NCI-H2196 treated with DMSO at 0.1 percent for 48 hours (cell line): ENCODE data around the gene AMPD3.

Experiments used
- DNase-seq: peaks from one replicate; lab custom pipeline; 2025; ENCODE audit not compliant: unreplicated experiment; lab: John Stamatoyannopoulos, UW

The AMPD3 gene

DNA sequence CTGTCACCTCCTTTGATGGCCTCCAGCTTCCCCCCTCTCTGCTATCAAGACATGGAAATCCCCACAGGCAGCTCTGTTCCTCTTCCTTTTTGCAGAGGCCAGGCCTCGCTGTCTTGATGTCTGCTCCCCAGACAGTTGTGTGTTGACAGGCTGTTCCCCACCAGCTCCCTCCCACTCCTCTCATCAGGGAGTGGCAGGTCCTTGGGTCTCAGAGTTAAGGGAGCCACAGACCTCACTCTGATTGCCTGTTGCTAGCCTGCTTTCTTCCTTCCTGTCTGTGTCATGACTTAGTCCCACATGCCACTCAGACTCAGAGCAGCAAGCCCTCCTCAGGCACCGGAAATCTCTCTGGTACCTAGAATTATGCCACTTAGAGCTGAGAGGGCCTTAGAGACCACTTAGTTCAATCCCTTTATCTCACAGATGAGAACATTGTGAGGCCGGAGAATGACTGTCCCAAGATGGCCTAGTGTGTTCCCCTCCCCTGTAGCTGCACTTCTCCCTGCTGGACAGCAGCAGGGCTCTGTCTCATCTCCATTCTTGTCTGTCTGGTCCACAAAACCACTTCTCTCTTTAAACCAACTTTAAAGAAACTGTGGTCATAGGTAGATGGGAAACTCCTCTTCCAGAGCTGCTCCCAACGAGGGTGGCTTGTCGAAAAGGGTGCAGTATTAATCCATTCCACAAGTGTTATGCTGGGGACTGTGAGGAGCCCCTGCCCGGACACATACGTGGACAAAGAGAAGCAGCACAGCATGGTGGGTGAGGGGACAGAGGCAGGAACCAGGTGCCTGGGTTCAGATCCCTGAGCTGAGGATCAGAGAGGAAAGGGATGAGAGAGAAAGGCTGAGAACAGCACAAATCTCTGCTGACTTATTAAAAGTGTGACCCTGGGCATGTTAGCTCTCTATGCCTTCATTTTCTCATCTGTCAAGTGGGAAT is 4.2 kb downstream of the AMPD3 start:
- DNase-seq: no peak

DNA sequence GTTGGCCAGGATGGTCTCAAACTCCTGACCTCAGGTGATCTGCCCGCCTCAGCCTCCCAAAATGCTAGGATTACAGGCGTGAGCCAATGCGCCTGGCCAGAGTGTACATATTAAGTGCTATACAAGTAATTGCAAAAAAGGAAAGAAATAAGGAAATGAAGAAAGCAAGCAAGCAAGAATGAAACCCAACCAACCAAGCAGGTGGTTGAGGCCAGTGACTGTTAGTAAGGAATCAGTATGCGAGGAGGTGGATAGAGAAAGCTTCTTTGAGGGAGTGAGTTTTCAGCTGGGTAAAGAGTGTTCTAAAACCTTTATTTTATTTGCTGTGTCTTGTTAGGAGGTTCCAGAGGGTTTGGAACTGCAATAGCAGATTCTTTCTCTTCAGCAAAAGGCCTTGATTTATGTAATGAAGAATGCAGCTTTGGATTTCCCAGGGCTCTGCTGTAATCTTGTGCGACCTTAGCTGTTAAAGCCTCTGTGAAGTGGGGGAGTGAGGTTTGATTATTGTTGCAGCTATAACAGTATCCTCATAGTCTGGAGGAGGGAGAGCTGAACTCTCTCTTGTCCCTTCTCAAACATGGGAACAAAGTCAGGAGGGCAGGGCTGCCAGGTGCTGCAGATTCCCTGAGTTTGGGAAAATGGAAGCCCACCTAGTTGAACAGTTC is 5.7 kb downstream of the AMPD3 start:
- DNase-seq: no peak

DNA sequence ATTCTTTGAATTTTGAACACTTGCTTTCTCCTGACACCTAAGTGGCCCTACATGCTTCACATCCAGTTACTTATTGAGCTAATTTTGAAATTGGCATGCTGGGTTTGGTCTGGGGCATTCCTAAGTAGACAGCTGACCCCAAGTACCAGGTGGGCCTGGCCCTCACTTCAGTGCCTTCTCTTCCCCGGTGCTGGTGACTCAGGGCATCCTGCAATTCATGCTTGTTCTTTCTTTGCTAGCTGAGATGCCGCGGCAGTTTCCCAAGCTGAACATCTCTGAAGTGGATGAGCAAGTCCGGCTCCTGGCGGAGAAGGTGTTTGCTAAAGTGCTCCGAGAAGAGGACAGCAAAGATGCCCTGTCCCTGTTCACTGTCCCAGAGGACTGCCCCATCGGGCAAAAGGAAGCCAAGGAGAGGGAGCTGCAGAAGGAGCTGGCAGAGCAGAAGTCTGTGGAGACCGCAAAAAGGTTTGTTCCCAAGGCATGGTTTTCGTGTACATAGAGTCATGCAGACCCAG is 6.3 kb downstream of the AMPD3 start:
- no peak for DNase-seq

DNA sequence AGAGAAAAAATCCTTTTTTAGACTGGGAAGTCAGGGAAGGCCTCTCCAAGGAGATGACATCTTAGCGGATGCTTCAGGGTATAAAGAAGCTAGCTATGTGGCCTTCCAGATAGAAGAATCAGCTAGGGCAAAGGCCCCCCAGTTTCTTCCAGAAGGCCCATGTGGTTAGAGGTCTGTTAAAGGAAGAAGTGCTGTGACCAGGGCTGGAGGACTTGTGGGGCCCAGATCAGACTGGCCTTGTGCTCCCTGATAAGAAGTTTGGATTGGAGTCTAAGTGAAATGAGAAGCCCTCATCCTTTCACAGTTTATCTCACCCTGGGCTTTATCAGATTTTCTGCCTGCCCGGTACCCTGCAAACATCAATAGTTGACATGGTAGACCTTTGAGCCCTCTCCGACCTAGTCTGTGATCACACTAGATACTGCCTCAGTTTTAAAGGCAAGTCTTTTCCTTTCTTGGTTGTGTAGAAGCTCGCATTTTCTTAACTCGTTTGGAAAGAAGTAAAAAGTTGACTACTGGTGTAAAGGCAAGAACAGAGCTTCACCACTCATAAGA is 7.8 kb downstream of the AMPD3 start:
- DNase-seq: no peak

DNA sequence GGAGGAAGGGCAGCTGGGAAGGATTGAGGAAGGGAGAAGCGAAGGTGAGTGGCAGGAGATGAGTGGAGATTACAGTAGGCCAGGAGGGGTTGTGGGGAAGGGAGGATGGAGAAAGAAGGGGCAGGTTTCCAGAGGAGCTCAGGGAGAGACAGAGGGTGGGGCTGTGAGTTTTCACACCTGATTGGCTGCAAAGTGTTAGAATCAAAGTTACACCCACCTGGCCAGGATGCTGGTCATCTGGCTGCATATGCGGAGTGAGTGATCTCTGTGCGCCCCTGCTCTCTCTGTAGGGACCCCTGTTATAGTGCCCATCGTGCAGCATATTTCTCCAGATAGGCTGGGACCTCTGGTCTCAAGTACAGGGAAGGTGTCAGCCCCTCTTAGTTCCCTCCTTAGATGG is 18.3 kb downstream of the AMPD3 start:
- no peak for DNase-seq

DNA sequence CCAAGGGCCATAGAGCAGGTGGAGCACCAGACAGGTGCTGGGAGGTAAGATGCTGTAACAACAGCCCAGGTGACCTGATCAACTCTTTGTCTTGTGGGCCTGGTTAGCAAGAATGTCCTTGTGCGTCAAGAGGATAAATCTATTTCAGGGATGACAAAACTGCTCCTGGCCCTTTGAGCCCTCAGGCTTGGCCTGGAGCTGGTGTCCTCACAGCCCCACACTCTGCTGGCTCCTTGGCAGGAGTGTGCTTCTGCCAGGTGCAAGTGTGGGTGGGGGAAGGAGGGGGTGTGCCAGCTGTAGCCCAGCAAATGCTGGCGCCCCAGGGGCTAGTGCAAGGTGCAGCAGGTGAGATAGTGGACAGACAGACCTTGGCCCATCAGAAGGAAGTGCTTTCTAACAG is 19.5 kb downstream of the AMPD3 start:
- peak; percentile 28 for DNase-seq

DNA sequence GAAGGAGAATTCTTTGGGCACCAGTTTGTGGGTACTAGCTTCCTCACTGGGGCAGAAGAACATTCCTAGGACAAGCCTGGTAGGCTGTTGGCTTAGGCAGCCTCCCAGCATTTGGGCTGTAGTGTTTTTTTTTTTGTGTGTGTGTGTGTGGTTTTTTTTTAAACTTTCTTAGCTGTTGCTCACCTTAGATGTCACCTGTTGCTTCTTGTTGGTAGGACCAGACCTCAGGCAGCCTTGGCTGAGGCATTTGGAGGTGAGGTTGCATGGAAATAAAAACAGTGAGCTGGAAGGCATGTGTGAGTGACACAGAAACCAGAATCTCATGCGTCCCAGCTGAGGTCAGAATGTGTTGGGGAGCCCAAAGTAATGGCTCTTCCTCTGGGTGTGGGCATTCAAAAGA is 21.3 kb downstream of the AMPD3 start:
- no peak for DNase-seq

DNA sequence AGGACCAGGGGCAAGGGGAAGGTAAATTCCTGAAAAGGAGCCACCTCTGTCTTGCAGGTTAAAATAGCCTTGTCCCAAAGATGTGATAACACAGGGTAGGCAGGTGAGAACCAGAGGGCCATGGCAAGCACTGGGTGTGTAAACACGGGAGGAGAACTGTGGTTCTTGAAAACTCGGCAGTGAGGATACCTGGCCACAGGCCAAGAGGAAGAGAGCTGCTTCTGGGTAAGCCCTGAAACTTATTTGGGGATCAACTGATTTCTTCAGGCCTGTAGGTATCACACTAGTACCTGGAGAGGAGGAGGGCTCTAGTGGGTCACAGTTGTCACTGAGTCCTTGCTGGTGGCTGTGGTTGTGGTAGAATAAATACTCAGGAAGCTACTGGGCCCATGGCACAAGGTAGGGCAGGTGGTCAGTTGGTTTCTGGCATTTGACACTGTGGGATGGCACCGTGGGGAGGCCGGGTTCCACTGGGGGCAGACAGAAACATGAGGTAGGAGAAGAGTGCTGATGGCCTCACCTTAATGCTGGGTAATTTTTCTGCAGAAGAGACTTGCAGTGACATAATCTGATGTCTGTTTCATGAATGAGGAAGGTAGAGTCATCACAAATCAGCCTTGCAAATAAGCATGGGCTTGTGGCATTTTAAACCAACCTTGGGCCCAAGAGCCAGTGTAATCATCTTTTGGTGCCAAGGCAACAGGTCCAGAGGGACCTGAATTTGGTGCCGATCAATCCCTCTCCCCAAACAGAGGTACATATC is 22.0 kb downstream of the AMPD3 start:
- DNase-seq: no peak

DNA sequence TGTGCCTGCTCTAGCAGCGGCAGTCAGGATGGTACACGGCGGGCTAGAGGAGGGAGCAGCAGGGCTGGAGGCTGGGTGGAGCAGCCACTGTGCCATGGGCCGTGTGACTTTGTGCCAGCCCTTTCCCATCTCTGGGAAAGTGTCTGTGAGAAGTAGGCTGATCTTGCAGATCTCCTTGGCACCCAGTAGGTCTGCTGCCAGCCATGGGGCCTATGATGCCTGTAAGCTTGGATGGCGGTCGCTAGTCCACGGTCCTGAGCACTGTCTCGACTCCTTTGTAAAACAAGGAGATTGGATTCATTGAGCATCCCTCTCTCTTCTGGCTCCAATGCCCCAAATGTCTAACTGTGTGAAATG is 22.6 kb downstream of the AMPD3 start:
- no peak for DNase-seq

DNA sequence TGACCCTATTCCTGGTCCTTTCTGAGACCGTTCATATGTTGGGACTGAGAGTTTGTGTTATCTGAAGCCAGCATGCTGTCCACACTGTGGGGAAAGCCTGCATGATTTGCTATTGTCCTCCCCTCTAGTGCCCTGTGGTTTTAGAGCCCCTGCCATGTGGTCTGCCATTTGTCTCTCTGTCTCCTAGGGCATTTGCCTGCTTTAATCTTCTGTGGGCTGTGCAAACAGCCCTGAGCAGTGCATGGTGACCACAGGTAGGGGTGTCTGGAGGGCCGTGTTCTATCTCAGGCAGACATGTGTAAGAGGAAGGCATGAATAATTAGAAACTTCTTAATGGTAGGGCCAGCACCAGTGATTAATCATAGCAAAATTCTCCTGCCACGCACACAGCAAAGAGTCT is 23.0 kb downstream of the AMPD3 start:
- DNase-seq: no peak

DNA sequence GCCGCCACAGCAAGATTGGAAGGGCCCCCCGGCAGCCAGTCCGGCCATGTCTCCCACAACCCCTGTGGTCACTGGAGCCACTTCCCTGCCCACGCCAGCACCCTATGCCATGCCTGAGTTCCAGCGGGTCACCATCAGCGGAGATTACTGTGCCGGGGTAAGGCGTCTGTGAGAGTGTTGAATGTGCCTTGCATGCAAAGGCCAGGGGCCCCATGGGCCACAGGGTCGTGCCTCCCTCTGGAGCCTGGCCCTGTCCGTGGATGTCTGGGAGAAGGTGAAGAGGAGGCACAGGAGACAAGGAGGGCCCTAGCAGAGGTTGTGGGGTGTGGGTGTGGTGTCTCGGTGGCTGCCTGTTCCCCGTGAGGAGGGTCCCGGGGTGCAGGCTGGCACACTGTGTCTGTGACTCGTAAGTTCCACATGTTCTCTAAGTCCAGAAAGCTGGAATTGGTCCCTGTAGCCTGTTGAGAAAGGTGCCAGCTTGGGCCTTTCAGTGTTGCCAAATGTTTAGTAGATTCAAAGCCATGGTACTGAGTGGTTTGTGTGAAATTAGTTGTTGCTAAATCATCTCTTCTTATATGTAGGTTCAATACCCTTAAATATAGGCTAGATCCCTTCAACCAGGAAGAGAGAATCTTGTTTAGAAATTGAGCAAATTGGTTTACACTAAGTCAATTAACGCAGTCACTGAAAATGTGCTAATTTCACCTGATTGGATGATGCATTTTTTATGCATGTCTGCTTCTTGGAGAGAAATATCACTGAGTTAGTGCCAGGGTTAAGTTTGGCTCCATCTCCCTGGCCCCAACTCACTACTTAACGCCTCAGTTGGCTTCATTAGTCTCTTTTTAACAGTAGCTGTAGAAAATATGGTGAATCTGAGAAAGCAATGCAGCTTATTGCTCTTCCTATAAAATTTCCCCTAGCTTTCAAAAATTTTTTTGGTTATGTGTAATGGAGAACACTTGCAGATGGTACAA is 23.8 kb downstream of the AMPD3 start:
- no peak for DNase-seq

DNA sequence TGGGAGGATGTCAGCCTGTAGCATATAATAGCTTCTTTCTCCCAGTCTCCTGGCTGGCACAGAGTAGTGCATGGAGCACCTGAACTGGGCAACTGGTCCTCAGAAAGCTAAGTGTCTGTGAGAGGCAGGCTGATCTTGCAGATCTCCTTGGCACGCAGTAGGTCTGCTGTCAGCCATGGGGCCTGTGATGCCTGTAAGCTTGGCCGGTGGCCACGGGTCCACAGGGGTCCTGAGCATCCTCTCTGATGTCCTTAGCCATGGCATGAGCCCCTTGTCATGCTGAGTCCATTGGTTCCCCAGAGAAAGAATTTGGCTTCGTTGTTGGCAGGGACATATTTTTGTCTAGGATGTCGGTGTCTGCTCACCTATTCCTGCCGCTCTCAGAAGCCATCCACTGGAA is 25.0 kb downstream of the AMPD3 start:
- DNase-seq: no peak

DNA sequence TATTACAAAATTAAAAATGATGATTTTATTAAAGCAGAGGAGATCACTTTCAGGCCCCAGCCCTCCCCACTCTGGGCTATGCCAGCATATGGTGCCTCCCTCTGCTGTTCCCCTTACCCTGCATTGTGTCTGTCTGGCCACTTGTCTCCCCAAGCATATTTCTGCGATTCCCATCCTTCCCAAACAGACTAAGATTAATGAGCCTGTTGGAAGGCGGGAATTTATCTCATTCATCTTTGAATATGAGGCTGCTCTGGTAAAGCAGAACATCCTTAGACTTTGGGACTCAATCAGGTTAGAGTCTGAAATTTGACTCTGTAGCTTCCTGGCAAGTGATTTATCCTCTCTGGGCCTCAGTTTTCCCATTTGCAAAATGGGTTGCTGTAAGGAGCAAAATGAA is 25.7 kb downstream of the AMPD3 start:
- no peak for DNase-seq

DNA sequence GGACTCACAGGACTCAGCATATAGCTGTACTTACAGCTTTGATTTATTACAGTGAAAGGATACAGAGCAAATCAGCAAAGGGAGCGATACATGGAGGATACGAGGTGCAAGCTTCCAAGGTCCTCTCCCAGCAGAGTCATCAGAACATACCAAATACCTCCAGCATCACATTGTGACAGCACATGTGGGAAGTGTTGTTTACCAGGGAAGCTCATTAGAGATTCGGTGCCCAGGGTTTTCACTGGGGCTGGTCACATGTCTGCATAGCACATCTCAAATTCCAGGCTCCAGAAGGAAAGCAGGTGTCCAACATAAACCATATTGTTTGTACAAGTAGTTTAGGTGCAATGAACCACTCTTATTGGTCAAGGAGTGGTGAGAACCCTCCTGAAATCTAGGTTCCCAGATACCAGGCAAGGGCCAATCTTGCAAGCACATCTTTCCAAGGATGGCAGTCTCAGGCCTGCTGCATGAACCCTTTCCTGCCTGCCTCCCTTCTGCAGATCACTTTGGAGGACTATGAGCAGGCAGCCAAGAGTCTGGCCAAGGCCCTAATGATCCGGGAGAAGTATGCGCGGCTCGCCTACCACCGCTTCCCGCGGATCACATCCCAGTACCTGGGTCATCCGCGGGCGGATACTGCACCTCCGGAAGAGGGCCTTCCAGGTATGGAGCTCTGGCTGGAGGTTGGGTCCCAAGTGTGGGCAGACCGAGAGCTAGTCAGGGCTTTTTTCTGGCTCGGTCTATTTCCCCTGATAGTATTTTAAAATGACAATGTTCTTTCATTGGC is 26.7 kb downstream of the AMPD3 start:
- no peak for DNase-seq

DNA sequence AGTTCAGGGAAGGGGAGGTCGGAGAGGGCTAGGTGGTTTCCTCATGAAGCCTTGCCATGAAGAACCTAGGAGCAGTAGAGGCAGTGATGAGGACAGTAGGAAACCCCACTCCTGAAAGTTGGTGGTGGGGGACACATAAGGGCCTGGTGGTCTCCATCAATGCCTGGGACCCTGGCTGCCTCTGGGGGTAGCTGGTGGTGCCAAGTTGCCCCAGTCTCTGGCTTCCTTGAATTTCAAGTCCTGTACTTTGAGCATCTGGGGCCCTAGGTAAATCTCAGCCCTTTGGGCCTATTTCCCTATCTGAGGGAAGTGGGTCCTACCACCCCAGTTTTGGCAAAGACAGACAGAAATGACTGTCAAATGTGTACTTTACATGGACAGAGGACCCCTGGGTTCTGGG is 28.1 kb downstream of the AMPD3 start:
- no peak for DNase-seq

DNA sequence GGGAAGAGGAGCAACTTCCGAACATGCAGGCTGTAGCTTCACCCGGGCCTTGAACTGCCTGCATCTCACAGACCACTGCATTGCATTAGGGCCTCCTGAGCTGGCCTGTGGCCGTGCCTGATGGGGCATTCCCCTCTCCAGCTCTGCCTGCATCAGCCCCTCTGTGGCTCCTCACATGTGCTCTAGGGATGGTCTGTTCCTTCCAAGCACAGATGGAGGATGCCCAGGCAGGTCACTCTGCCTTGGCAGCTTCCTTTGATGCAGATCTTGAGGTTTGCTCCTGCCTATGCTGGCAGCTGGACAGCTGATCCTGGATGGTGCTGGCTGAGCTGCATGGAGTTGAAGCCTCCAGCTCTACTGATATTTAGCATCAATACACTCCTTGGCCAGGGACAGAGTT is 28.5 kb downstream of the AMPD3 start:
- DNase-seq: no peak

DNA sequence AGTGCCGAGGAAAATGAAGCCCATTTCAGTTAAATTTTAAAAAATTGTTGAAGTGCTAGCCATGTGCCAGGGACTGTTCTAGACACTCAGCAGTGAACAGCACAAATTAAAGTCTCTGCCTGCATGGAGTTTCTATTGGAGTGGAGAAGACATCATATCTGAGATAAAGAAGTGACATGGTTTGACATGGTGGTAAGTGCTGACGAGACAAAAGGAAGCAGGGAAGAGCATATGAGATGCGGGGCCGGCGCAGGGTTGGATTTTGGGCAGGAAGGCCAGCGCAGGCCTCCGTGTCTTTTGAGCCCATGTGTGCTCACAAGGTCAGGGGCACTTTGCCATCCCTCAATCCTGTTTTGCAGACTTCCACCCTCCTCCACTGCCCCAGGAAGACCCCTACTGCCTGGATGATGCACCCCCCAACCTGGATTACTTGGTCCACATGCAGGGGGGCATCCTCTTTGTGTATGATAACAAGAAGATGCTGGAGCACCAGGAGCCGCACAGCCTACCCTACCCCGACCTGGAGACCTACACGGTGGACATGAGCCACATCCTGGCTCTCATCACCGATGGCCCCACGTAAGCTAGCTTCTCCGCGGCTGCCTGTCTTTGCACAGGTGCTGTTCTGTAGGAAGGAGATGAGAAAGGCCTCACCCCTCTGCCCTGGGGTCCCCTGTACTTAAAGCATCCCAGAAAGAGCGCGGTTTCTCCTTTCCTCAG is 29.6 kb downstream of the AMPD3 start:
- no peak for DNase-seq

DNA sequence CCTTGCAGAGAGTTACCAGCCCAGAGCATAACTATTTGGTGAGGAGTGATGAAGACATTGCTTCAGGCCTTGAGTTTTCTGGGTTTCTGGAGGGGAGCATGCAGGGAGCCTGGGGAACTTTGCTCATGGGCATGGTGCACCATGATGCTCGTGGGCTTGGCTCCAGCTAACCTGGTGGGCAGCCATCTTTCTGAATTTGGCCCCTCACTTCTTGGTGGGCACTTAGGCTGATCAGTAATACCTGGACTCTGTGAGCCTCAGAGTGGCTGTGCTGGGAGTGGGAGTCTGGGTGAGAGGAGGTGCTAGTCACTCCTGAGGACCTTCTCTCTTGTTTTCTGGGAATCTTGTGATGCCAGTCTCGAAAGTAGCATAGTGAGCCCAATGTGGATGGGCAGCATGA is 30.6 kb downstream of the AMPD3 start:
- no peak for DNase-seq
